Fibroblast of lung (primary cell): ENCODE measurements around the gene MAPK8. TPM values are rescaled to one million over a fixed set of nuclear protein-coding genes. Genes with fewer than 3 reads are reported as not detected.

Experiments
- DNase-seq, 2 donors: peaks; one replicate each; pipeline versions ENCODE4 v3.0.0 to v3.0.0-alpha.2; 2010; ENCODE audit warnings: low read depth in 2 of 2
- H2AFZ ChIP-seq: 2 replicates; pipeline ENCODE4 v1.5.1; 2012; ENCODE audit warnings: low read length, control low read depth, inconsistent platforms
- H3K27ac ChIP-seq: 2 replicates; pipeline ENCODE4 v1.5.1; 2011; ENCODE audit warnings: low read length, control low read depth; ENCODE audit not compliant: insufficient read depth
- H3K27me3 ChIP-seq: 2 replicates; pipeline ENCODE4 v1.5.1; 2011; ENCODE audit warnings: mild to moderate bottlenecking, low read length; ENCODE audit not compliant: control insufficient read depth, insufficient read depth
- H3K36me3 ChIP-seq: 2 replicates; pipeline ENCODE4 v1.5.1; 2011; ENCODE audit warnings: low read length; ENCODE audit not compliant: control insufficient read depth, insufficient read depth
- H3K4me1 ChIP-seq: 2 replicates; pipeline ENCODE4 v1.5.1; 2011; ENCODE audit warnings: low read length; ENCODE audit not compliant: control insufficient read depth, insufficient read depth; ENCODE audit errors: extremely low read depth
- H3K4me2 ChIP-seq: 2 replicates; pipeline ENCODE4 v1.5.1; 2011; ENCODE audit warnings: low read length, control low read depth; ENCODE audit not compliant: insufficient read depth; ENCODE audit errors: extremely low read depth
- H3K4me3 ChIP-seq, 4 experiments: fragments of 200-600 bp in 1 of 4; sonication (generic) in 1 of 4; replicated peaks in 1 of 4; 2 replicates each; pipeline ENCODE4 v1.5.1; 2011 to 2016; ENCODE audit warnings: low read length in 4 of 4, low read depth in 3 of 4, mild to moderate bottlenecking in 3 of 4, control low read depth in 2 of 4, inconsistent platforms in 1 of 4, mixed read lengths in 1 of 4; ENCODE audit not compliant: insufficient read depth in 1 of 4; ENCODE audit errors: control extremely low read depth in 1 of 4
- H3K79me2 ChIP-seq: 2 replicates; pipeline ENCODE4 v1.5.1; 2012; ENCODE audit warnings: mild to moderate bottlenecking, low read length, inconsistent platforms; ENCODE audit not compliant: control insufficient read depth, insufficient read depth
- H3K9ac ChIP-seq: 2 replicates; pipeline ENCODE4 v1.5.1; 2011; ENCODE audit warnings: mild to moderate bottlenecking, low read length, control low read depth; ENCODE audit not compliant: insufficient read depth
- H3K9me3 ChIP-seq: 2 replicates; pipeline ENCODE4 v1.5.1; 2012; ENCODE audit warnings: low read depth, low read length; ENCODE audit not compliant: control insufficient read depth, insufficient read depth
- H4K20me1 ChIP-seq: 2 replicates; pipeline ENCODE4 v1.5.1; 2011; ENCODE audit warnings: low read length; ENCODE audit not compliant: control insufficient read depth, insufficient read depth; ENCODE audit errors: extremely low read depth
- EZH2 ChIP-seq: IDR thresholded peaks from 2 replicates; pipeline ENCODE4 v1.5.1; 2012; ENCODE audit warnings: low read length, control low read depth, mild to moderate bottlenecking; ENCODE audit errors: missing control alignments
- polyA plus RNA-seq, 2 donors: library from polyadenylated mRNA; depleted of rRNA in 1 of 2; stranded (reverse) in 1 of 2; unstranded in 1 of 2; fragments of >200 nt; gene quantifications; 2 replicates each; pipeline ENCODE4 v1.2.1, GENCODE V29; 2011 to 2012; ENCODE audit warnings: missing spikeins in 1 of 2
- total RNA-seq: library from RNA; depleted of rRNA; stranded (reverse); fragments of >200 nt; gene quantifications from 2 replicates; pipeline ENCODE4 v1.2.1, GENCODE V29; 2014
- TF ChIP-seq, protein P1 (sequence below), 2 donors: IDR thresholded peaks in 1 of 2; conservative IDR thresholded peaks in 1 of 2; 1 replicate in 1 of 2; 2 replicates in 1 of 2; pipeline ENCODE4 v1.5.1; 2011 to 2012; ENCODE audit warnings: low read length in 2 of 2, control low read depth in 1 of 2, inconsistent platforms in 1 of 2, low read depth in 1 of 2, mild to moderate bottlenecking in 1 of 2

The MAPK8 gene
- total and polyA plus RNA-seq, 2 donors (not counting 1 experiment from before 2014, with no cell fraction given), result 29.4 to 53.7 TPM

DNA sequence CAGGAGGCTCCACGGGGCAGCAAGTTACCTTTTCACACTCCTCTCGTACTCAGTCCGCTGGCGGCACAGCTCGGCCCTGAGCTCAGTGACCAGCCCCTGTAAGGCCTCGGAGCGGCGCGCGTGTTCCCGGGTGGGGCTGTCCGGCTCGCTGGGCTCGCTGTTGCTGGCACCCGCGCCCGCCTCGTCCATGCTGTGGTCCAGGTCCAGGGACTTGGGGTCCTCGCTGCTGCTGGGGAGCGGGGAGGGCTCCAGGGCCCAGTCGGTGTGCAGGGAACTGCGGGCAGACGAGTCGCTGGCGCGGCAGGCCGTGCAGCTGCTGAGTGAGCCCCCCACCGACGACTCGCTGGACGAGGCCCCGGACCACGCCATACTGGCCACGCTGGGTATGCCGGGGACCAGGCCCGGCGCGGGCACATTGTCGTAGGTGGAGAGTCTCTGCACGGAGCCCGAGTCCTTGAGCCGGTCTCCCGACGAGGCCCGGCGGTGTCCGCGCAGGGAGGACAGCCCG is 143.8 kb downstream of the MAPK8 start:
- no peak overlapping the region for H3K4me3 ChIP-seq
- peaks cover 17% of the 10 kb centered on the region for H3K36me3 ChIP-seq
- no peak overlapping the region for H3K27ac ChIP-seq
- no peak overlapping the region for H3K9ac ChIP-seq
- no peak for DNase-seq
- H3K9me3 ChIP-seq, result no peaks in the 10 kb centered on the region
- H3K27me3 ChIP-seq, result no peaks in the 10 kb centered on the region
- H4K20me1 ChIP-seq, result no peaks in the 10 kb centered on the region
- no peak for TF ChIP-seq EZH2
- TF ChIP-seq, protein P1, sequence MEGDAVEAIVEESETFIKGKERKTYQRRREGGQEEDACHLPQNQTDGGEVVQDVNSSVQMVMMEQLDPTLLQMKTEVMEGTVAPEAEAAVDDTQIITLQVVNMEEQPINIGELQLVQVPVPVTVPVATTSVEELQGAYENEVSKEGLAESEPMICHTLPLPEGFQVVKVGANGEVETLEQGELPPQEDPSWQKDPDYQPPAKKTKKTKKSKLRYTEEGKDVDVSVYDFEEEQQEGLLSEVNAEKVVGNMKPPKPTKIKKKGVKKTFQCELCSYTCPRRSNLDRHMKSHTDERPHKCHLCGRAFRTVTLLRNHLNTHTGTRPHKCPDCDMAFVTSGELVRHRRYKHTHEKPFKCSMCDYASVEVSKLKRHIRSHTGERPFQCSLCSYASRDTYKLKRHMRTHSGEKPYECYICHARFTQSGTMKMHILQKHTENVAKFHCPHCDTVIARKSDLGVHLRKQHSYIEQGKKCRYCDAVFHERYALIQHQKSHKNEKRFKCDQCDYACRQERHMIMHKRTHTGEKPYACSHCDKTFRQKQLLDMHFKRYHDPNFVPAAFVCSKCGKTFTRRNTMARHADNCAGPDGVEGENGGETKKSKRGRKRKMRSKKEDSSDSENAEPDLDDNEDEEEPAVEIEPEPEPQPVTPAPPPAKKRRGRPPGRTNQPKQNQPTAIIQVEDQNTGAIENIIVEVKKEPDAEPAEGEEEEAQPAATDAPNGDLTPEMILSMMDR (conservative IDR thresholded peaks at IDR 0.05 in 1 of 2, IDR thresholded peaks at IDR 0.05 in 1 of 2; ENCODE audit: low read depth in 1 of 2, low read length in 2 of 2), result no peak
- peaks cover 6% of the 10 kb centered on the region for H3K79me2 ChIP-seq
- H3K4me1 ChIP-seq, result peaks cover 5% of the 10 kb centered on the region
- no peak overlapping the region for H3K4me2 ChIP-seq
- no peak overlapping the region for H2AFZ ChIP-seq

- peaks cover 14% of the 10 kb centered on the region for H3K36me3 ChIP-seq
- no peaks in the 10 kb centered on the region for H4K20me1 ChIP-seq
- H3K9ac ChIP-seq, result no peak overlapping the region
- peaks cover 5% of the 10 kb centered on the region for H3K4me1 ChIP-seq
- H3K4me3 ChIP-seq, result no peak overlapping the region
- no peaks in the 10 kb centered on the region for H3K27me3 ChIP-seq
- TF ChIP-seq, protein P1 (conservative IDR thresholded peaks at IDR 0.05 in 1 of 2, IDR thresholded peaks at IDR 0.05 in 1 of 2; ENCODE audit: low read depth in 1 of 2, low read length in 2 of 2), result no peak
- TF ChIP-seq EZH2, result no peak
- no peak for DNase-seq
- no peaks in the 10 kb centered on the region for H3K9me3 ChIP-seq
- H3K27ac ChIP-seq, result no peak overlapping the region
- no peak overlapping the region for H3K4me2 ChIP-seq
- H2AFZ ChIP-seq, result no peak overlapping the region
- peaks cover 6% of the 10 kb centered on the region for H3K79me2 ChIP-seq
Measured at GRCh38 chr10:48450741-48451466, 144.4 kb downstream of the MAPK8 start.

GRCh38 chr10:48451969-48452878 is 145.7 kb downstream of the MAPK8 start:
- Histone ChIP-seq H3K4me2 (no peak overlapping the region), H3K36me3 (peaks cover 14% of the 10 kb centered on the region), H3K27ac (no peak overlapping the region), H3K27me3 (no peaks in the 10 kb centered on the region), H4K20me1 (no peaks in the 10 kb centered on the region), H3K4me1 (peaks cover 11% of the 10 kb centered on the region), H3K4me3 (no peak overlapping the region), H3K9me3 (no peaks in the 10 kb centered on the region), H3K9ac (no peak overlapping the region), H3K79me2 (peaks cover 6% of the 10 kb centered on the region), H2AFZ (no peak overlapping the region)
- no peak for DNase-seq
- TF ChIP-seq, protein P1 (conservative IDR thresholded peaks at IDR 0.05 in 1 of 2, IDR thresholded peaks at IDR 0.05 in 1 of 2; ENCODE audit: low read depth in 1 of 2, low read length in 2 of 2), result no peak
